IPS DF 6.9 (cell line): ENCODE measurements around the gene LACC1.

Experiments
- DNase-seq: peaks from one replicate; pipeline ENCODE4 v3.0.0-alpha.2; 2013; ENCODE audit warnings: low read depth, low spot score
- H3K27ac ChIP-seq: one replicate; pipeline ENCODE4 v1.5.1; 2013; ENCODE audit warnings: low read length, control low read depth
- H3K27me3 ChIP-seq: 2 replicates; pipeline ENCODE4 v1.6.1; 2013; ENCODE audit warnings: mild to moderate bottlenecking, low read length; ENCODE audit not compliant: control insufficient read depth, insufficient read depth
- H3K36me3 ChIP-seq: 2 replicates; pipeline ENCODE4 v1.6.1; 2013; ENCODE audit warnings: low read length; ENCODE audit not compliant: control insufficient read depth, insufficient read depth
- H3K4me1 ChIP-seq: 2 replicates; pipeline ENCODE4 v1.6.1; 2013; ENCODE audit warnings: low read length; ENCODE audit not compliant: control insufficient read depth, insufficient read depth
- H3K4me3 ChIP-seq: 2 replicates; pipeline ENCODE4 v1.5.1; 2013; ENCODE audit warnings: mild to moderate bottlenecking, low read length
- H3K9me3 ChIP-seq: 2 replicates; pipeline ENCODE4 v1.6.1; 2013; ENCODE audit warnings: low read length, inconsistent platforms; ENCODE audit not compliant: control insufficient read depth, insufficient read depth
- WGBS: extraction: QIAGEN DNeasy Blood & Tissue Kit; methylation state at CpG from one replicate; pipeline ENCODE4 v1.1.7; 2013; ENCODE audit warnings: mixed read lengths, missing lambda C conversion rate; ENCODE audit not compliant: insufficient read length, insufficient coverage; 5-methylcytosine and 5-hydroxymethylcytosine counted together

LACC1 gene

GRCh38 chr13:43916828-43917227, 37.1 kb downstream of the LACC1 start:
- Histone ChIP-seq H3K4me3 (no peak overlapping the region), H3K27me3 (no peaks in the 10 kb centered on the region), H3K27ac (no peak overlapping the region), H3K4me1 (no peaks in the 10 kb centered on the region), H3K9me3 (no peaks in the 10 kb centered on the region), H3K36me3 (no peaks in the 10 kb centered on the region)
- WGBS = no CpG with 5 or more reads among the region's 2 CpGs
- no peak for DNase-seq

GRCh38 chr13:43918636-43919035, 38.9 kb downstream of the LACC1 start:
- H3K27ac ChIP-seq = no peak overlapping the region
- no peak for DNase-seq
- no CpG with 5 or more reads among the region's 5 CpGs for WGBS
- H3K4me3 ChIP-seq = no peak overlapping the region
- no peaks in the 10 kb centered on the region for H3K9me3 ChIP-seq
- H3K4me1 ChIP-seq = no peaks in the 10 kb centered on the region
- no peaks in the 10 kb centered on the region for H3K36me3 ChIP-seq
- no peaks in the 10 kb centered on the region for H3K27me3 ChIP-seq

- H3K4me3 ChIP-seq = no peak overlapping the region
- WGBS = no CpG with 5 or more reads among the region's 1 CpG
- H3K27ac ChIP-seq = no peak overlapping the region
- DNase-seq = no peak
- no peaks in the 10 kb centered on the region for H3K9me3 ChIP-seq
- no peaks in the 10 kb centered on the region for H3K36me3 ChIP-seq
- no peaks in the 10 kb centered on the region for H3K4me1 ChIP-seq
- no peaks in the 10 kb centered on the region for H3K27me3 ChIP-seq
Measured at GRCh38 chr13:43920965-43921674, 41.4 kb downstream of the LACC1 start.

GRCh38 chr13:43924549-43925245, 45.0 kb downstream of the LACC1 start:
- Histone ChIP-seq H3K4me1 (no peaks in the 10 kb centered on the region), H3K36me3 (no peaks in the 10 kb centered on the region), H3K27me3 (no peaks in the 10 kb centered on the region), H3K27ac (no peak overlapping the region), H3K9me3 (no peaks in the 10 kb centered on the region), H3K4me3 (no peak overlapping the region)
- no CpG with 5 or more reads among the region's 5 CpGs for WGBS
- DNase-seq = no peak

GRCh38 chr13:43929947-43930346, 50.2 kb downstream of the LACC1 start:
- Histone ChIP-seq H3K36me3 (no peaks in the 10 kb centered on the region), H3K9me3 (no peaks in the 10 kb centered on the region), H3K4me1 (no peaks in the 10 kb centered on the region), H3K4me3 (no peak overlapping the region), H3K27ac (no peak overlapping the region), H3K27me3 (no peaks in the 10 kb centered on the region)
- no peak for DNase-seq
- no CpG with 5 or more reads among the region's 1 CpG for WGBS

GRCh38 chr13:43933378-43933777, 53.7 kb downstream of the LACC1 start:
- DNase-seq = no peak
- Histone ChIP-seq H3K36me3 (no peaks in the 10 kb centered on the region), H3K27ac (no peak overlapping the region), H3K9me3 (no peaks in the 10 kb centered on the region), H3K4me1 (no peaks in the 10 kb centered on the region), H3K27me3 (no peaks in the 10 kb centered on the region), H3K4me3 (no peak overlapping the region)
- WGBS = no CpG with 5 or more reads among the region's 2 CpGs

- no peaks in the 10 kb centered on the region for H3K9me3 ChIP-seq
- H3K27me3 ChIP-seq = no peaks in the 10 kb centered on the region
- no peak overlapping the region for H3K27ac ChIP-seq
- no peak overlapping the region for H3K4me3 ChIP-seq
- no peaks in the 10 kb centered on the region for H3K4me1 ChIP-seq
- no peak for DNase-seq
- no peaks in the 10 kb centered on the region for H3K36me3 ChIP-seq
Measured at GRCh38 chr13:43934273-43934672, 54.6 kb downstream of the LACC1 start.

- no peaks in the 10 kb centered on the region for H3K9me3 ChIP-seq
- no peaks in the 10 kb centered on the region for H3K36me3 ChIP-seq
- no peak for DNase-seq
- H3K27me3 ChIP-seq = no peaks in the 10 kb centered on the region
- H3K4me3 ChIP-seq = no peak overlapping the region
- no peak overlapping the region for H3K27ac ChIP-seq
- no peaks in the 10 kb centered on the region for H3K4me1 ChIP-seq
- WGBS = no CpG with 5 or more reads among the region's 1 CpG
Measured at GRCh38 chr13:43935878-43936277, 56.2 kb downstream of the LACC1 start.

GRCh38 chr13:43936647-43937046, 56.9 kb downstream of the LACC1 start:
- Histone ChIP-seq H3K27me3 (no peaks in the 10 kb centered on the region), H3K27ac (no peak overlapping the region)
- WGBS = no CpG with 5 or more reads among the region's 3 CpGs

GRCh38 chr13:43937839-43938238, 58.1 kb downstream of the LACC1 start:
- Histone ChIP-seq H3K9me3 (no peaks in the 10 kb centered on the region), H3K27ac (no peak overlapping the region), H3K36me3 (no peaks in the 10 kb centered on the region), H3K4me1 (no peaks in the 10 kb centered on the region), H3K27me3 (no peaks in the 10 kb centered on the region), H3K4me3 (no peak overlapping the region)
- WGBS = no CpG with 5 or more reads among the region's 1 CpG
- no peak for DNase-seq

More at GRCh38 chr13:43936647-43937046, 56.9 kb downstream of the LACC1 start:
- DNase-seq = no peak
- Histone ChIP-seq H3K9me3 (no peaks in the 10 kb centered on the region), H3K36me3 (no peaks in the 10 kb centered on the region), H3K4me3 (no peak overlapping the region), H3K4me1 (no peaks in the 10 kb centered on the region)

- Histone ChIP-seq H3K9me3 (no peaks in the 10 kb centered on the region), H3K4me1 (no peaks in the 10 kb centered on the region), H3K4me3 (no peak overlapping the region), H3K27me3 (no peaks in the 10 kb centered on the region), H3K27ac (no peak overlapping the region), H3K36me3 (no peaks in the 10 kb centered on the region)
- WGBS = no CpG with 5 or more reads among the region's 1 CpG
- no peak for DNase-seq
Measured at GRCh38 chr13:43938449-43938848, 58.7 kb downstream of the LACC1 start.
